ENCODE measurements around the gene USF2.

Gene USF2

GRCh38 chr19:35273686-35274259 lies 5.0 kb downstream of the USF2 start:
- no peaks in the 10 kb centered on the region for H3K9me3 ChIP-seq (ENCODE audit: control insufficient read depth, low read length)
- H3K36me3 ChIP-seq (ENCODE audit: control insufficient read depth, insufficient read depth, low read length), result peaks cover 48% of the 10 kb centered on the region
- no peak for DNase-seq
- H3K27ac ChIP-seq (ENCODE audit: insufficient read depth, low read length, poor library complexity, severe bottlenecking), result no peak overlapping the region
- H3K4me3 ChIP-seq (ENCODE audit: insufficient read depth, low read depth, low read length, poor library complexity, severe bottlenecking), result no peak overlapping the region
- H3K4me1 ChIP-seq (ENCODE audit: control insufficient read depth, insufficient read depth, low read length, poor library complexity, severe bottlenecking), result peaks cover 7% of the 10 kb centered on the region
- no peaks in the 10 kb centered on the region for H3K27me3 ChIP-seq (replicated peaks; ENCODE audit: control insufficient read depth, insufficient read depth, low read length, poor library complexity, severe bottlenecking)

GRCh38 chr19:35274323-35274722 lies 5.6 kb downstream of the USF2 start:
- Histone ChIP-seq H3K9me3 (ENCODE audit: control insufficient read depth, low read length) (no peaks in the 10 kb centered on the region), H3K4me1 (ENCODE audit: control insufficient read depth, insufficient read depth, low read length, poor library complexity, severe bottlenecking) (peaks cover 7% of the 10 kb centered on the region), H3K36me3 (ENCODE audit: control insufficient read depth, insufficient read depth, low read length) (peaks cover 53% of the 10 kb centered on the region), H3K27me3 (replicated peaks; ENCODE audit: control insufficient read depth, insufficient read depth, low read length, poor library complexity, severe bottlenecking) (no peaks in the 10 kb centered on the region), H3K27ac (ENCODE audit: insufficient read depth, low read length, poor library complexity, severe bottlenecking) (no peak overlapping the region), H3K4me3 (ENCODE audit: insufficient read depth, low read depth, low read length, poor library complexity, severe bottlenecking) (no peak overlapping the region)
- no peak for DNase-seq

- DNase-seq, result no peak
- Histone ChIP-seq H3K27me3 (replicated peaks; ENCODE audit: control insufficient read depth, insufficient read depth, low read length, poor library complexity, severe bottlenecking) (no peaks in the 10 kb centered on the region), H3K36me3 (ENCODE audit: control insufficient read depth, insufficient read depth, low read length) (peaks cover 39% of the 10 kb centered on the region), H3K4me1 (ENCODE audit: control insufficient read depth, insufficient read depth, low read length, poor library complexity, severe bottlenecking) (no peaks in the 10 kb centered on the region), H3K27ac (ENCODE audit: insufficient read depth, low read length, poor library complexity, severe bottlenecking) (no peak overlapping the region), H3K4me3 (ENCODE audit: insufficient read depth, low read depth, low read length, poor library complexity, severe bottlenecking) (no peak overlapping the region), H3K9me3 (ENCODE audit: control insufficient read depth, low read length) (no peaks in the 10 kb centered on the region)
Measured at GRCh38 chr19:35276706-35277281, 8.0 kb downstream of the USF2 start.

- peaks cover 35% of the 10 kb centered on the region for H3K36me3 ChIP-seq (ENCODE audit: control insufficient read depth, insufficient read depth, low read length)
- no peak overlapping the region for H3K27ac ChIP-seq (ENCODE audit: insufficient read depth, low read length, poor library complexity, severe bottlenecking)
- no peak for DNase-seq
- H3K27me3 ChIP-seq (replicated peaks; ENCODE audit: control insufficient read depth, insufficient read depth, low read length, poor library complexity, severe bottlenecking), result no peaks in the 10 kb centered on the region
- no peaks in the 10 kb centered on the region for H3K9me3 ChIP-seq (ENCODE audit: control insufficient read depth, low read length)
- H3K4me3 ChIP-seq (ENCODE audit: insufficient read depth, low read depth, low read length, poor library complexity, severe bottlenecking), result no peak overlapping the region
- H3K4me1 ChIP-seq (ENCODE audit: control insufficient read depth, insufficient read depth, low read length, poor library complexity, severe bottlenecking), result no peaks in the 10 kb centered on the region
Measured at GRCh38 chr19:35278578-35279284, 10.0 kb downstream of the USF2 start.

GRCh38 chr19:35279374-35279773 lies 10.6 kb downstream of the USF2 start:
- H3K36me3 ChIP-seq (ENCODE audit: control insufficient read depth, insufficient read depth, low read length), result peaks cover 28% of the 10 kb centered on the region
- no peak for DNase-seq
- H3K9me3 ChIP-seq (ENCODE audit: control insufficient read depth, low read length), result no peaks in the 10 kb centered on the region
- no peak overlapping the region for H3K27ac ChIP-seq (ENCODE audit: insufficient read depth, low read length, poor library complexity, severe bottlenecking)
- H3K4me3 ChIP-seq (ENCODE audit: insufficient read depth, low read depth, low read length, poor library complexity, severe bottlenecking), result no peak overlapping the region
- H3K4me1 ChIP-seq (ENCODE audit: control insufficient read depth, insufficient read depth, low read length, poor library complexity, severe bottlenecking), result no peaks in the 10 kb centered on the region
- no peaks in the 10 kb centered on the region for H3K27me3 ChIP-seq (replicated peaks; ENCODE audit: control insufficient read depth, insufficient read depth, low read length, poor library complexity, severe bottlenecking)

GRCh38 chr19:35279985-35280821 lies 11.4 kb downstream of the USF2 start:
- no peaks in the 10 kb centered on the region for H3K4me1 ChIP-seq (ENCODE audit: control insufficient read depth, insufficient read depth, low read length, poor library complexity, severe bottlenecking)
- peaks cover 27% of the 10 kb centered on the region for H3K36me3 ChIP-seq (ENCODE audit: control insufficient read depth, insufficient read depth, low read length)
- H3K4me3 ChIP-seq (ENCODE audit: insufficient read depth, low read depth, low read length, poor library complexity, severe bottlenecking), result no peak overlapping the region
- no peak for DNase-seq
- H3K27ac ChIP-seq (ENCODE audit: insufficient read depth, low read length, poor library complexity, severe bottlenecking), result no peak overlapping the region
- no peaks in the 10 kb centered on the region for H3K27me3 ChIP-seq (replicated peaks; ENCODE audit: control insufficient read depth, insufficient read depth, low read length, poor library complexity, severe bottlenecking)
- H3K9me3 ChIP-seq (ENCODE audit: control insufficient read depth, low read length), result no peaks in the 10 kb centered on the region

GRCh38 chr19:35281303-35281702 lies 12.5 kb downstream of the USF2 start:
- Histone ChIP-seq H3K9me3 (ENCODE audit: control insufficient read depth, low read length) (no peaks in the 10 kb centered on the region), H3K27me3 (replicated peaks; ENCODE audit: control insufficient read depth, insufficient read depth, low read length, poor library complexity, severe bottlenecking) (no peaks in the 10 kb centered on the region), H3K27ac (ENCODE audit: insufficient read depth, low read length, poor library complexity, severe bottlenecking) (no peak overlapping the region), H3K36me3 (ENCODE audit: control insufficient read depth, insufficient read depth, low read length) (peaks cover 22% of the 10 kb centered on the region), H3K4me1 (ENCODE audit: control insufficient read depth, insufficient read depth, low read length, poor library complexity, severe bottlenecking) (no peaks in the 10 kb centered on the region), H3K4me3 (ENCODE audit: insufficient read depth, low read depth, low read length, poor library complexity, severe bottlenecking) (no peak overlapping the region)
- no peak for DNase-seq

- Histone ChIP-seq H3K27me3 (replicated peaks; ENCODE audit: control insufficient read depth, insufficient read depth, low read length, poor library complexity, severe bottlenecking) (no peaks in the 10 kb centered on the region), H3K27ac (ENCODE audit: insufficient read depth, low read length, poor library complexity, severe bottlenecking) (no peak overlapping the region), H3K9me3 (ENCODE audit: control insufficient read depth, low read length) (no peaks in the 10 kb centered on the region), H3K4me3 (ENCODE audit: insufficient read depth, low read depth, low read length, poor library complexity, severe bottlenecking) (no peak overlapping the region), H3K4me1 (ENCODE audit: control insufficient read depth, insufficient read depth, low read length, poor library complexity, severe bottlenecking) (no peaks in the 10 kb centered on the region), H3K36me3 (ENCODE audit: control insufficient read depth, insufficient read depth, low read length) (no peaks in the 10 kb centered on the region)
- DNase-seq, result no peak
Measured at GRCh38 chr19:35284153-35285094, 15.7 kb downstream of the USF2 start.

GRCh38 chr19:35285095-35285449 lies 16.3 kb downstream of the USF2 start:
- no peak overlapping the region for H3K4me3 ChIP-seq (ENCODE audit: insufficient read depth, low read depth, low read length, poor library complexity, severe bottlenecking)
- H3K36me3 ChIP-seq (ENCODE audit: control insufficient read depth, insufficient read depth, low read length), result no peaks in the 10 kb centered on the region
- no peak for DNase-seq
- no peaks in the 10 kb centered on the region for H3K4me1 ChIP-seq (ENCODE audit: control insufficient read depth, insufficient read depth, low read length, poor library complexity, severe bottlenecking)
- no peaks in the 10 kb centered on the region for H3K9me3 ChIP-seq (ENCODE audit: control insufficient read depth, low read length)
- H3K27me3 ChIP-seq (replicated peaks; ENCODE audit: control insufficient read depth, insufficient read depth, low read length, poor library complexity, severe bottlenecking), result no peaks in the 10 kb centered on the region
- no peak overlapping the region for H3K27ac ChIP-seq (ENCODE audit: insufficient read depth, low read length, poor library complexity, severe bottlenecking)
